ENCODE measurements around the gene ZFAND3.

DNA sequence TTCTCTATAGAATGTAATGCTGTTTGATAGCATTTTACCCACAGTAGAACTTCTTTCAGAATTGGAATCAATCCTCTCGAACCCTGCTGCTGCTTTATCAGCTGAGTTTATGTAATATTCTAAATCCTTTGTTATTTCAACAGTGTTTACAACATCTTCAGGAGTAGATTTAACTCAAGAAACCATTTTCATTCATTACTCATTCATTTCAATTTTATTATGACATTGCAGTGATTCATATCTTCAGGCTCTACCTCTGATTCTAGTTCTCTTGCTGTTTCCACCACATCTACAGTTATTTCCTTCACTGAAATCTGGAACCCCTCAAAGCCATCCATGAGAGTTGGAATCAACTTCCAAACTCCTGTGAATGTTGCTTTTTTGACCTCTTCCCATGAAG, 93.7 kb downstream of the ZFAND3 start:
- TF ChIP-seq POLR2AphosphoS5 (IDR thresholded peaks at IDR 0.05) (no peak), EP300 (IDR thresholded peaks at IDR 0.05) (no peak)
